ENCODE measurements around the gene ARAF.

GRCh38 chrX:47597222-47597621 lies 36.2 kb downstream of the ARAF start:
- TF ChIP-seq CTCF (IDR thresholded peaks at IDR 0.05) (no peak), POLR2A (IDR thresholded peaks at IDR 0.05) (no peak)
